HG03575 (cell line): ENCODE measurements around the gene CASKIN1.

Experiments
- ATAC-seq: cut with Tn5 transposase; IDR thresholded peaks from one replicate; pipeline ENCODE4 v1.9.1; 2021; ENCODE audit not compliant: unreplicated experiment, insufficient number of reproducible peaks, low FRiP score; ENCODE audit errors: extremely low read depth

The CASKIN1 gene

GRCh38 chr16:2233046-2233775 lies 36.8 kb upstream of the CASKIN1 start:
- no peak for ATAC-seq

GRCh38 chr16:2232094-2232990 lies 35.9 kb upstream of the CASKIN1 start:
- no peak for ATAC-seq

GRCh38 chr16:2231016-2231931 lies 34.9 kb upstream of the CASKIN1 start:
- ATAC-seq = no peak

GRCh38 chr16:2230376-2230775 lies 34.0 kb upstream of the CASKIN1 start:
- no peak for ATAC-seq

- no peak for ATAC-seq
Measured at GRCh38 chr16:2229632-2230250, 33.3 kb upstream of the CASKIN1 start.

GRCh38 chr16:2229091-2229490 lies 32.7 kb upstream of the CASKIN1 start:
- ATAC-seq = no peak

DNA sequence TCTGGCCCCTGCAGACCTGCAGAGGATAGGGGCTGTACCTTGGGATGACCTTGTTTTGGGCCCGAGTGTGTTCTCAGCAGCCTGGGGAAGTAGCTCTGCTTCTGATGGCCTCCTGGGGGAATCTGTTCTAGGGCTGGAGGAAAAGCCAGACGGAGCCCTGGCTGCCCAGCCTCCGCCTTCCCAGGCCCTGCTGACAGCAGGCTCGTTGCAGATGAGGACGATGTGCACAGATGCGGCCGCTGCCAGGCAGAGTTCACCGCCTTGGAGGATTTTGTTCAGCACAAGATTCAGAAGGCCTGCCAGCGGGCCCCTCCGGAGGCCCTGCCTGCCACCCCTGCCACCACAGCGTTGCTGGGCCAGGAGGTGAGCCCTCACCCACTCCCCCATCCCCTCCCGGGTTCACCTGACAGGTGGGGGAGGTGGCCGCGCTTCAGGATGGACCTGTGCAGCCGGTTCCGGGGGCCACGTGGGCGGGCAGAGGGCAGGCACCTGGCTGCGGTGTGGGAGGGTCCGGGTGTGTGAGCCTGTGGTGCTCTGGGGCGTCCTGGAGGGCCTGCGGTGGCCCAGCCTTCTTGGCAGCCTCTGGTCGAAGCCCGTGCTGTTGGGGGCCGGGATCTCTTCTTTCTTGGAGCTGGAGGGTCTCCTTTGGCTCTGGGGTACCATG lies 31.9 kb upstream of the CASKIN1 start:
- no peak for ATAC-seq

- no peak for ATAC-seq
Measured at GRCh38 chr16:2226918-2227317, 30.5 kb upstream of the CASKIN1 start.

DNA sequence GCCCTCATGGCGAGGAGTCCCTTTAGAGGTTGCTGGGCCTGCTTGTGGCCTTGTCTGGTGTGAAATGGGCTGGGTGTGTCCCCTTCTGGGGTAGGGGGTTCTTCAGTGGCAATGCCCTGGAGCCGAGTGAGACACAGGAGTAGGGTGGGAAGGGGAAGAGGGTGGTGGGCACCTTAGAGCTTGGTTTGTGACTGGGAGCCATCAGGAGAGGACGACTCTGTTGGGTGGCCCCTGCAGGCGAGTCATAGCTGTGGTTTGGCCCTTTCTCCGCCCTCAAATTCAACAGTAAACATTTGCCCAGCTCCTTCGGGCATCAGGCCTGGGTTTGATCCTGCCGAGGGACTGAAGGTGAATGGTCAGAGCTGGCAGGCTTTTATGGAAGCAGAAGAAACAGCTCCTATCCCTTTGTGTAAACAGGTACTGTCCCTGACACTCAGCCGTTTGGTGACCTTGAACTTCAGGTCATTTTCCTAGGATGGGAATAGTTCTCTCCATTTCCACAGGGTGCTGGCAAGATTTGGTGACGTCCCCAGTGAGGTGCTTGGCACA lies 29.9 kb upstream of the CASKIN1 start:
- no peak for ATAC-seq

- no peak for ATAC-seq
Measured at GRCh38 chr16:2223942-2224486, 27.6 kb upstream of the CASKIN1 start.

DNA sequence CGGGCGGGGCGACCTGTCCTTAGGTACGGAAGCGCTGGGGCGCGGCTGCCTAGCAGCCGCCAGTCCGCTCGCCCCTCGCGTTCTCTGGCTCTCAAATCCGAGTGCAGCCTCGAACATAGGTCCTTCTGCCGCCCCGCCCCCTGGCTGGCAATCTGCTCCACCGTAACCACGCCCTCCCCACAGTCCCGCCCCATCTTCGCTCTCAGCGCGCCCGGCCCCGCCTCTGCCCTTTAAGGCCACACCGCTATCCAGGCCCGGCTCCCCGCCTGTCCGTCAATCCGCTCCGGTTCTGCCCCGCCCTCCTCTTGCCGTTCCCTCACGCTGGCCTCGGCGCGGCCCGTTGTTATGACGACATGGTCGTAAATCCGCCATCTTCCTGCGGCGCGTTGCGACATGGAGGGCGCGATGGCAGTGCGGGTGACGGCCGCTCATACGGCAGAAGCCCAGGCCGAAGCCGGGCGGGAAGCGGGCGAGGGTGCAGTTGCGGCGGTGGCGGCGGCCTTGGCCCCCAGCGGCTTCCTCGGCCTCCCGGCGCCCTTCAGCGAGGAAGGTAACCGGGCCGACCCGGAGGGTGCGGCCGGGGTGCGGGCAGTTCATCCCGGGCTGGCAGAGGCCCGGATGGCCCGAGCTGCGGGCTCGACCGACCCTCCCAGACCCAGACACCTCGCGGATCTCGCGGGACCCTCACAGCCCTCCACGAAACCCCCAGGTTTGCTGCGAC lies 27.0 kb upstream of the CASKIN1 start, which contains the start of gene E4F1:
Gene E4F1 (plus strand): TSS at position 371 of the 721 bp plus-strand sequence. CDS start 23 bp downstream, at position 394.
- peak; percentile 66 for ATAC-seq

DNA sequence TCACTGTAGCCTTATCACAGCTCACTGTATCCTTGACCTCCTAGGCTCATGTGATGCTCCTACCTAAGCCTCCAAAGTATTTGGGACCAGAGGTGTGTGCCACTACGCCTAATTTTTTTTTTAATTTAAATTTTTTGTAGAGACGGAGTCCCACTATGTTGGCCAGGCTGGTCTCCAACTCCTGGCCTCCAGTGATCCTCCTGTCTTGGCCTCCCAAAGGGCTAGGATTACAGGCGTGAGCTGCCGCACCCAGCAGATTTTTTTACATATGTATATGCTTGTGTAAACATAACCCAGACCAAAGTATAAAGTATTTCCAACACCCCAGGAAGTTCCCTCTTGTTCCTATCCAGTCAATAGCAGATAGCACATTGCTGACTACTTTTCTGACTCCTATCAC lies 19.9 kb upstream of the CASKIN1 start:
- no peak for ATAC-seq

DNA sequence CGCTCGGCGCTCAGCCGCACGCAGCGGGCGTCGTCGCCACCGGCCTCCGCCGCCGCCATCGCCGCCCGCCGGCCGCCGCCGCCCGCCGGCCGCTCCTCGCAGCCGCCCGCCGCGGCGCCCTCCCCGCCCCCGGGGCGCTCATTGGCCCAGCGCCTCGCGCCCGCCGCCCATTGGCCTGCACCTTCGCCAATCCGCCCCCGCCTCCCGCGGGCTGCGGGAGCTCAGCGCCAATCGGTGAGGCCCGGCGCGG lies 18.2 kb upstream of the CASKIN1 start, which contains the start of gene PGP:
Gene PGP (minus strand): TSS at position 122 of the 250 bp plus-strand sequence. CDS start 63 bp downstream, at position 59.
- no peak for ATAC-seq

- ATAC-seq = no peak
Measured at GRCh38 chr16:2213817-2214718, 17.7 kb upstream of the CASKIN1 start.

- ATAC-seq = no peak
Measured at GRCh38 chr16:2212362-2213324, 16.2 kb upstream of the CASKIN1 start.
